Mucosa of rectum (tissue), 2 donors: Measurements from ENCODE around the gene GRB7.
"Not testable (repeated sequence)": the region's sequence is repeated elsewhere in the genome, so short reads cannot be mapped to it uniquely, and the experiment has no call there.

Experiments used
- H3K27ac ChIP-seq, 2 donors: one replicate each; pipeline ENCODE4 v1.7.0; 2013; ENCODE audit warnings: inconsistent platforms in 2 of 2, low read depth in 2 of 2, low read length in 2 of 2
- H3K27me3 ChIP-seq, 2 donors: one replicate each; pipeline ENCODE4 v1.7.0; 2013; ENCODE audit warnings: low read length in 2 of 2; ENCODE audit not compliant: control insufficient read depth in 2 of 2, insufficient read depth in 2 of 2
- H3K36me3 ChIP-seq, 2 donors: one replicate each; pipeline ENCODE4 v1.7.0; 2013; ENCODE audit warnings: low read length in 2 of 2; ENCODE audit not compliant: control insufficient read depth in 2 of 2, insufficient read depth in 2 of 2
- H3K4me1 ChIP-seq, 2 donors: one replicate each; pipeline ENCODE4 v1.7.0; 2013; ENCODE audit warnings: low read length in 2 of 2, mild to moderate bottlenecking in 1 of 2; ENCODE audit not compliant: control insufficient read depth in 2 of 2, insufficient read depth in 2 of 2
- H3K4me3 ChIP-seq, 2 donors: one replicate each; pipeline ENCODE4 v1.7.0; 2013; ENCODE audit warnings: low read length in 2 of 2
- H3K9ac ChIP-seq, 2 donors: one replicate each; pipeline ENCODE4 v1.7.0; 2013; ENCODE audit warnings: low read length in 2 of 2, low read depth in 1 of 2, mild to moderate bottlenecking in 1 of 2
- H3K9me3 ChIP-seq, 2 donors: one replicate each; pipeline ENCODE4 v1.7.0; 2013; ENCODE audit warnings: low read length in 2 of 2; ENCODE audit not compliant: control insufficient read depth in 2 of 2
- donor health status: healthy.
- donor health status: Normal muscosa, but diverticular disease.

The GRB7 gene

GRCh38 chr17:39737760-39738567 is at the start of gene GRB7:
TSS of gene GRB7 (plus strand) at chr17:39737938. CDS start at chr17:39742302, 4,364 bp downstream.
- Histone ChIP-seq H3K9ac (peak within 1 kb of the TSS; percentile 85), H3K4me3 (peak within 1 kb of the TSS; percentile 71 to 81), H3K36me3 (peaks cover under 1 to 4% of the 10 kb centered on the region in 2 donors), H3K27me3 (peaks cover 0 to 9% of the 10 kb centered on the region in 2 donors), H3K4me1 (peaks cover 17 to 34% of the 10 kb centered on the region in 2 donors), H3K27ac (peak within 1 kb of the TSS; percentile 94 to 95), H3K9me3 (no peaks in the 10 kb centered on the region)

- no peaks in the 10 kb centered on the region for H3K27me3 ChIP-seq
- peak overlapping the region; percentile 96 for H3K27ac ChIP-seq
- H3K4me3 ChIP-seq: peak overlapping the region; percentile 83 to 96
- peaks cover 11 to 17% of the 10 kb centered on the region in 2 donors for H3K36me3 ChIP-seq
- H3K4me1 ChIP-seq: peaks cover 16 to 17% of the 10 kb centered on the region in 2 donors
- H3K9ac ChIP-seq: peak overlapping the region; percentile 66 to 81
- no peaks in the 10 kb centered on the region for H3K9me3 ChIP-seq
Measured at GRCh38 chr17:39688475-39688835, 49.3 kb upstream of the GRB7 start.

- Histone ChIP-seq H3K9me3 (no peaks in the 10 kb centered on the region), H3K27me3 (no peaks in the 10 kb centered on the region), H3K9ac (peak overlapping the region in 1 of 2 donors; percentile 66), H3K4me3 (peak overlapping the region; percentile 83 to 96), H3K27ac (no peak overlapping the region), H3K4me1 (peaks cover 16 to 17% of the 10 kb centered on the region in 2 donors), H3K36me3 (peaks cover 8 to 14% of the 10 kb centered on the region in 2 donors)
Measured at GRCh38 chr17:39688945-39689344, 48.8 kb upstream of the GRB7 start.

- Histone ChIP-seq H3K27me3 (no peaks in the 10 kb centered on the region), H3K9me3 (no peaks in the 10 kb centered on the region), H3K9ac (no peak overlapping the region), H3K27ac (peak overlapping the region in 1 of 2 donors; percentile 65), H3K4me3 (no peak overlapping the region), H3K36me3 (no peaks in the 10 kb centered on the region), H3K4me1 (peaks cover 10 to 11% of the 10 kb centered on the region in 2 donors)
Measured at GRCh38 chr17:39694593-39694992, 43.1 kb upstream of the GRB7 start.

- H3K9ac ChIP-seq: no peak overlapping the region
- H3K4me1 ChIP-seq: peaks cover 10 to 12% of the 10 kb centered on the region in 2 donors
- H3K4me3 ChIP-seq: no peak overlapping the region
- no peaks in the 10 kb centered on the region for H3K9me3 ChIP-seq
- H3K27ac ChIP-seq: peak overlapping the region; percentile 51 to 65
- H3K27me3 ChIP-seq: no peaks in the 10 kb centered on the region
- no peaks in the 10 kb centered on the region for H3K36me3 ChIP-seq
Measured at GRCh38 chr17:39695089-39695474, 42.7 kb upstream of the GRB7 start.

- Histone ChIP-seq H3K4me3 (no peak overlapping the region), H3K9me3 (no peaks in the 10 kb centered on the region), H3K27me3 (no peaks in the 10 kb centered on the region), H3K36me3 (no peaks in the 10 kb centered on the region), H3K27ac (no peak overlapping the region), H3K9ac (no peak overlapping the region), H3K4me1 (peaks cover 13 to 17% of the 10 kb centered on the region in 2 donors)
Measured at GRCh38 chr17:39696731-39697130, 41.0 kb upstream of the GRB7 start.

GRCh38 chr17:39697961-39698360 is 39.8 kb upstream of the GRB7 start:
- Histone ChIP-seq H3K27me3 (no peaks in the 10 kb centered on the region), H3K9ac (no peak overlapping the region), H3K9me3 (no peaks in the 10 kb centered on the region), H3K27ac (no peak overlapping the region), H3K4me1 (peaks cover 21 to 29% of the 10 kb centered on the region in 2 donors), H3K4me3 (no peak overlapping the region), H3K36me3 (no peaks in the 10 kb centered on the region)

- Histone ChIP-seq H3K4me1 (peaks cover 33 to 42% of the 10 kb centered on the region in 2 donors), H3K27ac (peak overlapping the region; percentile 93 to 95), H3K4me3 (peak overlapping the region; percentile 83 to 93), H3K9ac (peak overlapping the region; percentile 70 to 92)
- H3K27me3 ChIP-seq, H3K36me3 ChIP-seq, H3K9me3 ChIP-seq: not testable (repeated sequence)
Measured at GRCh38 chr17:39699157-39699817, 38.5 kb upstream of the GRB7 start.

GRCh38 chr17:39699818-39700147 is 38.0 kb upstream of the GRB7 start, which contains the start of gene ERBB2:
TSS of gene ERBB2 (plus strand) at chr17:39700064. CDS start at chr17:39700239, 175 bp downstream.
- peak within 1 kb of the TSS; percentile 83 to 93 for H3K4me3 ChIP-seq
- H3K27me3 ChIP-seq: no peaks in the 10 kb centered on the region
- H3K9ac ChIP-seq: peak within 1 kb of the TSS; percentile 82 to 92
- peak within 1 kb of the TSS; percentile 93 to 95 for H3K27ac ChIP-seq
- peaks cover 0 to 3% of the 10 kb centered on the region in 2 donors for H3K36me3 ChIP-seq
- peaks cover 38 to 47% of the 10 kb centered on the region in 2 donors for H3K4me1 ChIP-seq
- no peaks in the 10 kb centered on the region for H3K9me3 ChIP-seq
